Measurements from ENCODE around the gene COL1A2. TPM values are rescaled to one million over a fixed set of nuclear protein-coding genes. Genes with fewer than 3 reads are reported as not detected.

COL1A2 gene
- total RNA-seq, 1 experiment from 2014 or later, result 3.0 TPM

DNA sequence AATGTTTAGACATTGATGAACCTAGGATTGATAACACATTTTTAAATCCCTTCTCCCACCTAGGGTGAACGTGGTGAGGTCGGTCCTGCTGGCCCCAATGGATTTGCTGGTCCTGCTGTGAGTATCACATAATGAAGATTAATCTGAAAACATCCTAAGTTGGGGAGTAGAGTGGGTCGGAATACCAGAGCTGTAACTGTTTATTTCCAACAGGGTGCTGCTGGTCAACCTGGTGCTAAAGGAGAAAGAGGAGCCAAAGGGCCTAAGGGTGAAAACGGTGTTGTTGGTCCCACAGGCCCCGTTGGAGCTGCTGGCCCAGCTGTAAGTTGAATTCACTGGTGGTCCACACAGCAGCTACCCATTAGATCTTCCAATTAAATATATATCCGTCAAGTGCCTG lies 25.6 kb downstream of the COL1A2 start:
- Histone ChIP-seq H2AFZ (ENCODE audit: low read depth, low read length, poor library complexity, severe bottlenecking) (no peak overlapping the region), H3K9me3 (ENCODE audit: control insufficient read depth in 1 of 2, insufficient read depth in 1 of 2, low read depth in 1 of 2, low read length in 2 of 2) (no peaks in the 10 kb centered on the region), H3K36me3 (ENCODE audit: control insufficient read depth in 1 of 2, insufficient read depth in 2 of 2, low read length in 2 of 2) (no peaks in the 10 kb centered on the region), H3K4me2 (ENCODE audit: low read length) (no peak overlapping the region), H3K79me2 (ENCODE audit: insufficient read depth, low read length) (no peaks in the 10 kb centered on the region), H3K4me1 (ENCODE audit: control insufficient read depth in 1 of 2, insufficient read depth in 2 of 2, low read length in 2 of 2) (no peaks in the 10 kb centered on the region), H3K4me3 (replicated peaks in 1 of 2; ENCODE audit: low read depth in 1 of 2, low read length in 2 of 2) (no peak overlapping the region), H3K27ac (ENCODE audit: low read depth, low read length) (no peak overlapping the region), H3K27me3 (ENCODE audit: insufficient read depth, low read length) (no peaks in the 10 kb centered on the region), H3K9me2 (ENCODE audit: insufficient read depth) (no peaks in the 10 kb centered on the region), H4K20me1 (ENCODE audit: insufficient read depth) (no peaks in the 10 kb centered on the region), H3K9ac (ENCODE audit: low read length) (no peak overlapping the region)
- intact Hi-C loops (cut with micrococcal nuclease), result no loop called here
- DNase-seq (ENCODE audit: low read depth, low spot score) (no peak), ATAC-seq (no peak)
- POLR2A ChIA-PET, result no interaction called here
- CTCF ChIA-PET, result no interaction called here
- RAD21 ChIA-PET (ENCODE audit: low non-redundant PET in 1 of 2, low total read pairs in 2 of 2, uncharacterized antibody in 2 of 2, unreplicated experiment in 2 of 2), result no interaction called here
- BruUV-seq (replicated peaks), result no TSS peak
- TF ChIP-seq EZH2 (IDR thresholded peaks at IDR 0.05) (no peak), CBX3 (IDR thresholded peaks at IDR 0.05; ENCODE audit: low read depth) (no peak), EGR1 (IDR thresholded peaks at IDR 0.05; ENCODE audit: low read depth) (no peak), POLR2AphosphoS5 (IDR thresholded peaks at IDR 0.05; ENCODE audit: low read depth, low read length) (no peak), ZFX (IDR thresholded peaks at IDR 0.05) (no peak), RAD21 (IDR thresholded peaks at IDR 0.05; ENCODE audit: low read depth) (no peak)

DNA sequence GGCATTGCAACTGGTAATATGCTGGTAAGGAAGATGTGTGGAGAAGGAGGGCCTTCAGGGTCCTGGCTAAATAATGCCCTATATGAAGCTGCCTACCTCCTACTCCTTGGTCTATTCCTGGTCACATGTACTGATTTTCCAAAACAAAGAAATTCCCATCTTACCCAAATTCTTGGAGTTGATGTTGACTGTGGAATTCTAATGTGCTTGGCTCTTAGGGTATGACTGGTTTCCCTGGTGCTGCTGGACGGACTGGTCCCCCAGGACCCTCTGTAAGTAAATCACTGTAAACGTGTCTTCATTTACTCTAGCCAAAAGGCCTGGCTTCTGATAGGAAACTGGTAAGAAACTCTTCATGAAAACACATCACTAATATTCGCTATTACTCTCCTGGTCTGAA lies 27.0 kb downstream of the COL1A2 start:
- Histone ChIP-seq H3K27me3 (ENCODE audit: insufficient read depth, low read length) (no peaks in the 10 kb centered on the region), H3K4me3 (replicated peaks in 1 of 2; ENCODE audit: low read depth in 1 of 2, low read length in 2 of 2) (no peak overlapping the region), H3K9ac (ENCODE audit: low read length) (no peak overlapping the region), H3K9me3 (ENCODE audit: control insufficient read depth in 1 of 2, insufficient read depth in 1 of 2, low read depth in 1 of 2, low read length in 2 of 2) (no peaks in the 10 kb centered on the region), H3K27ac (ENCODE audit: low read depth, low read length) (no peak overlapping the region), H3K79me2 (ENCODE audit: insufficient read depth, low read length) (no peaks in the 10 kb centered on the region), H3K9me2 (ENCODE audit: insufficient read depth) (no peaks in the 10 kb centered on the region), H3K4me2 (ENCODE audit: low read length) (no peak overlapping the region), H3K4me1 (ENCODE audit: control insufficient read depth in 1 of 2, insufficient read depth in 2 of 2, low read length in 2 of 2) (no peaks in the 10 kb centered on the region), H2AFZ (ENCODE audit: low read depth, low read length, poor library complexity, severe bottlenecking) (no peak overlapping the region), H3K36me3 (ENCODE audit: control insufficient read depth in 1 of 2, insufficient read depth in 2 of 2, low read length in 2 of 2) (no peaks in the 10 kb centered on the region), H4K20me1 (ENCODE audit: insufficient read depth) (no peaks in the 10 kb centered on the region)
- DNase-seq (ENCODE audit: low read depth, low spot score) (no peak), ATAC-seq (no peak)
- CTCF ChIA-PET, result no interaction called here
- RAD21 ChIA-PET (ENCODE audit: low non-redundant PET in 1 of 2, low total read pairs in 2 of 2, uncharacterized antibody in 2 of 2, unreplicated experiment in 2 of 2), result no interaction called here
- no TSS peak for BruUV-seq (replicated peaks)
- intact Hi-C loops (cut with micrococcal nuclease), result no loop called here
- TF ChIP-seq SIN3A (IDR thresholded peaks at IDR 0.05; ENCODE audit: low read depth) (no peak), ZNF274 (IDR thresholded peaks at IDR 0.05; ENCODE audit: low read depth, low read length) (no peak), EZH2 (IDR thresholded peaks at IDR 0.05) (no peak), FOSL1 (IDR thresholded peaks at IDR 0.05; ENCODE audit: low read depth) (no peak), RAD21 (IDR thresholded peaks at IDR 0.05; ENCODE audit: low read depth) (no peak), POLR2AphosphoS5 (IDR thresholded peaks at IDR 0.05; ENCODE audit: low read depth, low read length) (no peak), TCF7L2 (IDR thresholded peaks at IDR 0.05; ENCODE audit: borderline replicate concordance, extremely low read depth, insufficient read depth, insufficient read length) (no peak), JUND (IDR thresholded peaks at IDR 0.05) (no peak), ELF1 (IDR thresholded peaks at IDR 0.05; ENCODE audit: borderline replicate concordance, low read depth) (no peak)
- TF ChIP-seq, protein P1, sequence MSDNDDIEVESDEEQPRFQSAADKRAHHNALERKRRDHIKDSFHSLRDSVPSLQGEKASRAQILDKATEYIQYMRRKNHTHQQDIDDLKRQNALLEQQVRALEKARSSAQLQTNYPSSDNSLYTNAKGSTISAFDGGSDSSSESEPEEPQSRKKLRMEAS (IDR thresholded peaks at IDR 0.05), result no peak
- POLR2A ChIA-PET, result no interaction called here

Data from HCT116 (cell line).